ENCODE data around the gene ZFP64. TPM values are rescaled to one million over a fixed set of nuclear protein-coding genes. Genes with fewer than 3 reads are reported as not detected.

Gene ZFP64
- total RNA-seq, 4 donors from 2014 or later = 7.0 to 15.4 (median 14.2) TPM

- WGBS, 2 donors (ENCODE audit: low coverage in 1 of 2) = 93 to 100% methylated on average over 1 to 10 of the region's 19 CpGs
- Histone ChIP-seq H3K9me3 (peaks cover 0 to 8% (median 0%) of the 10 kb centered on the region in 3 donors), H3K36me3 (peaks cover 0 to 64% of the 10 kb centered on the region in 2 donors), H3K4me3 (no peak overlapping the region), H3K27ac (no peak overlapping the region), H3K4me1 (no peaks in the 10 kb centered on the region), H3K27me3 (no peaks in the 10 kb centered on the region)
- no peak for TF ChIP-seq EP300 (IDR thresholded peaks at IDR 0.05)
- TF ChIP-seq POLR2A (IDR thresholded peaks at IDR 0.05) = no peak
- no peak for TF ChIP-seq CTCF (IDR thresholded peaks at IDR 0.05)
- TF ChIP-seq POLR2AphosphoS5 (IDR thresholded peaks at IDR 0.05) = no peak
- ATAC-seq = no peak
Measured at GRCh38 chr20:52152921-52153320, 38.7 kb downstream of the ZFP64 start.

- ATAC-seq = no peak
- WGBS, 2 donors (ENCODE audit: low coverage in 1 of 2) = no CpG with 5 or more reads among the region's 26 CpGs
- Histone ChIP-seq H3K27me3 (no peaks in the 10 kb centered on the region), H3K4me1 (no peaks in the 10 kb centered on the region), H3K36me3 (peaks cover 0 to 58% of the 10 kb centered on the region in 2 donors), H3K27ac (no peak overlapping the region), H3K4me3 (no peak overlapping the region), H3K9me3 (peaks cover 0 to 5% (median 0%) of the 10 kb centered on the region in 3 donors)
- no peak for TF ChIP-seq POLR2A (IDR thresholded peaks at IDR 0.05)
- no peak for TF ChIP-seq CTCF (IDR thresholded peaks at IDR 0.05)
Measured at GRCh38 chr20:52152416-52152815, 39.2 kb downstream of the ZFP64 start.

GRCh38 chr20:52150440-52151258 is 40.9 kb downstream of the ZFP64 start:
- H3K4me1 ChIP-seq = no peaks in the 10 kb centered on the region
- no peaks in the 10 kb centered on the region for H3K27me3 ChIP-seq
- H3K9me3 ChIP-seq = no peaks in the 10 kb centered on the region
- WGBS, 2 donors (ENCODE audit: low coverage in 1 of 2) = 53 to 54% methylated on average over 2 of the region's 2 CpGs
- no peak for ATAC-seq
- no peak overlapping the region for H3K4me3 ChIP-seq
- TF ChIP-seq CTCF (IDR thresholded peaks at IDR 0.05) (peak; percentile 54 to 70 (median 60)), POLR2A (IDR thresholded peaks at IDR 0.05) (no peak)
- peaks cover 0 to 42% of the 10 kb centered on the region in 2 donors for H3K36me3 ChIP-seq
- no peak overlapping the region for H3K27ac ChIP-seq

- Histone ChIP-seq H3K27me3 (no peaks in the 10 kb centered on the region), H3K36me3 (peaks cover 0 to 7% of the 10 kb centered on the region in 2 donors), H3K4me1 (no peaks in the 10 kb centered on the region), H3K27ac (no peak overlapping the region), H3K4me3 (no peak overlapping the region), H3K9me3 (no peaks in the 10 kb centered on the region)
- no peak for ATAC-seq
- no peak for TF ChIP-seq CTCF (IDR thresholded peaks at IDR 0.05)
- no peak for TF ChIP-seq POLR2A (IDR thresholded peaks at IDR 0.05)
- no peak for TF ChIP-seq POLR2AphosphoS5 (IDR thresholded peaks at IDR 0.05)
- TF ChIP-seq EP300 (IDR thresholded peaks at IDR 0.05) = no peak
Measured at GRCh38 chr20:52145587-52145986, 46.0 kb downstream of the ZFP64 start.

- H3K27me3 ChIP-seq = no peaks in the 10 kb centered on the region
- no peaks in the 10 kb centered on the region for H3K4me1 ChIP-seq
- no peaks in the 10 kb centered on the region for H3K9me3 ChIP-seq
- H3K4me3 ChIP-seq = no peak overlapping the region
- ATAC-seq = no peak
- WGBS, 2 donors (ENCODE audit: low coverage in 1 of 2) = 71 to 78% methylated on average over 1 to 2 of the region's 2 CpGs
- H3K27ac ChIP-seq = no peak overlapping the region
- H3K36me3 ChIP-seq = peaks cover 0 to 7% of the 10 kb centered on the region in 2 donors
- TF ChIP-seq POLR2A (IDR thresholded peaks at IDR 0.05) (no peak), POLR2AphosphoS5 (IDR thresholded peaks at IDR 0.05) (no peak), CTCF (IDR thresholded peaks at IDR 0.05) (no peak), EP300 (IDR thresholded peaks at IDR 0.05) (no peak)
Measured at GRCh38 chr20:52143277-52143676, 48.3 kb downstream of the ZFP64 start.
